DND-41 (cell line): ENCODE results near the gene PPP2R5E.

Source experiments
- EZH2 ChIP-seq: IDR thresholded peaks from 3 replicates; pipeline ENCODE4 v1.6.1; 2012; ENCODE audit warnings: borderline replicate concordance, low read depth, mild to moderate bottlenecking, moderate library complexity, low read length, inconsistent platforms; ENCODE audit not compliant: severe bottlenecking
- TF ChIP-seq, protein P1 (sequence below): IDR thresholded peaks from 2 replicates; pipeline ENCODE4 v1.5.1; 2012; ENCODE audit warnings: borderline replicate concordance, low read length, moderate library complexity, mild to moderate bottlenecking; ENCODE audit not compliant: poor library complexity, severe bottlenecking; ENCODE audit errors: extremely low read depth

DNA sequence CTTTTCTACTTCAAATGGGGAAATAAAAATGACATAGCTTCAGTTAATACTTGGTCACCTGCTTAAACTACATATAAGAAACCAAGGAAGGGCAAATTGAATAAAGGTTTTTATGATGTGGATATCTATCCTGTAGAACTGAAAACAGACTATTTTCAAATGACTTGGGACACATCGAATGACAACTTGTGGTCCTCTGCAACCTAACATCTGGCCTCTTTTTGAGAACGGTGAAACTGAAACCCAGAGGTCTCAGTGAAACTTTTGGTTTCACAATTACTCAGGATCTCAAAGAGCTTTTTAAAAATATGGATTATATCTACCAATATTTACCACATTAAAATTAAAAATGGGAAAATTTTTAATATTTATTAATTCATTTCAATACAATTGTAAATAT is 65.2 kb downstream of the PPP2R5E start:
- TF ChIP-seq, protein P1, sequence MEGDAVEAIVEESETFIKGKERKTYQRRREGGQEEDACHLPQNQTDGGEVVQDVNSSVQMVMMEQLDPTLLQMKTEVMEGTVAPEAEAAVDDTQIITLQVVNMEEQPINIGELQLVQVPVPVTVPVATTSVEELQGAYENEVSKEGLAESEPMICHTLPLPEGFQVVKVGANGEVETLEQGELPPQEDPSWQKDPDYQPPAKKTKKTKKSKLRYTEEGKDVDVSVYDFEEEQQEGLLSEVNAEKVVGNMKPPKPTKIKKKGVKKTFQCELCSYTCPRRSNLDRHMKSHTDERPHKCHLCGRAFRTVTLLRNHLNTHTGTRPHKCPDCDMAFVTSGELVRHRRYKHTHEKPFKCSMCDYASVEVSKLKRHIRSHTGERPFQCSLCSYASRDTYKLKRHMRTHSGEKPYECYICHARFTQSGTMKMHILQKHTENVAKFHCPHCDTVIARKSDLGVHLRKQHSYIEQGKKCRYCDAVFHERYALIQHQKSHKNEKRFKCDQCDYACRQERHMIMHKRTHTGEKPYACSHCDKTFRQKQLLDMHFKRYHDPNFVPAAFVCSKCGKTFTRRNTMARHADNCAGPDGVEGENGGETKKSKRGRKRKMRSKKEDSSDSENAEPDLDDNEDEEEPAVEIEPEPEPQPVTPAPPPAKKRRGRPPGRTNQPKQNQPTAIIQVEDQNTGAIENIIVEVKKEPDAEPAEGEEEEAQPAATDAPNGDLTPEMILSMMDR = no peak
- no peak for TF ChIP-seq EZH2
